Smooth muscle cell (in vitro differentiated cells): Measurements from ENCODE around the gene GPN2. TPM values are rescaled to one million over a fixed set of nuclear protein-coding genes. Genes with fewer than 3 reads are reported as not detected.
"Not testable (repeated sequence)": the region's sequence is repeated elsewhere in the genome, so short reads cannot be mapped to it uniquely, and the experiment has no call there.

Experiments used
- DNase-seq: peaks from one replicate; lab custom pipeline; 2025; ENCODE audit not compliant: unreplicated experiment; lab: John Stamatoyannopoulos, UW
- H2AFZ ChIP-seq: fragments of 200-600 bp; sonication (generic); 2 replicates; pipeline ENCODE4 v1.6.0; 2016; ENCODE audit warnings: antibody characterized with exemption, low read depth, mild to moderate bottlenecking
- H3F3A ChIP-seq: fragments of 200-600 bp; sonication (generic); 2 replicates; pipeline ENCODE4 v1.6.0; 2017; ENCODE audit warnings: antibody characterized with exemption, low read depth
- H3K27ac ChIP-seq: fragments of 200-600 bp; sonication (generic); 2 replicates; pipeline ENCODE4 v1.5.1; 2016; ENCODE audit warnings: low read depth, mild to moderate bottlenecking
- H3K27me3 ChIP-seq: fragments of 200-600 bp; sonication (generic); 2 replicates; pipeline ENCODE4 v1.6.1; 2016; ENCODE audit warnings: low read depth, mild to moderate bottlenecking
- H3K36me3 ChIP-seq: fragments of 200-600 bp; sonication (generic); 2 replicates; pipeline ENCODE4 v1.5.1; 2016; ENCODE audit warnings: low read depth
- H3K4me1 ChIP-seq: fragments of 200-600 bp; sonication (generic); 2 replicates; pipeline ENCODE4 v1.5.1; 2016; ENCODE audit warnings: low read depth
- H3K4me2 ChIP-seq: fragments of 200-600 bp; sonication (generic); 2 replicates; pipeline ENCODE4 v1.6.0; 2016; ENCODE audit warnings: mild to moderate bottlenecking
- H3K4me3 ChIP-seq: fragments of 200-600 bp; sonication (generic); 2 replicates; pipeline ENCODE4 v1.5.1; 2016; ENCODE audit warnings: mild to moderate bottlenecking
- H3K79me2 ChIP-seq: fragments of 200-600 bp; sonication (generic); 2 replicates; pipeline ENCODE4 v1.6.0; 2016; ENCODE audit warnings: low read depth, mild to moderate bottlenecking
- H3K9ac ChIP-seq: fragments of 200-600 bp; sonication (generic); 2 replicates; pipeline ENCODE4 v1.6.0; 2016; ENCODE audit warnings: low read depth
- H3K9me3 ChIP-seq: fragments of 200-600 bp; sonication (generic); replicated peaks from 2 replicates; pipeline ENCODE4 v1.5.1; 2016; ENCODE audit warnings: low read depth
- H4K20me1 ChIP-seq: fragments of 200-600 bp; sonication (generic); 2 replicates; pipeline ENCODE4 v1.6.0; 2016; ENCODE audit warnings: low read depth
- CTCF ChIP-seq: fragments of 200-600 bp; sonication (generic); IDR thresholded peaks from 2 replicates; pipeline ENCODE4 v1.5.1; 2017; ENCODE audit warnings: borderline replicate concordance, mild to moderate bottlenecking, antibody characterized with exemption; ENCODE audit not compliant: insufficient read depth, poor library complexity, severe bottlenecking
- WGBS: methylation state at CpG from one replicate; pipeline ENCODE4 v1.1.7; 2016; ENCODE audit warnings: low lambda C conversion rate; 5-methylcytosine and 5-hydroxymethylcytosine counted together
- polyA plus RNA-seq: library from polyadenylated mRNA; unstranded; fragments of >200 nt; fragmentation: Nextera tagmentation; extraction: Ambion mirVana; gene quantifications from 2 replicates; pipeline ENCODE4 v1.2.1, GENCODE V29; 2016
- total RNA-seq: library from RNA; depleted of rRNA; stranded (reverse); fragments of >200 nt; gene quantifications from 2 replicates; pipeline ENCODE4 v1.2.3, GENCODE V29; 2014

Gene GPN2
- total and polyA plus RNA-seq, 2 experiments from 2014 or later: 13.3 to 36.3 TPM

GRCh38 chr1:26839339-26839722 lies 50.8 kb downstream of the GPN2 start:
- H3K79me2 ChIP-seq: no peaks in the 10 kb centered on the region
- TF ChIP-seq CTCF: no peak
- H4K20me1 ChIP-seq: peaks cover 7% of the 10 kb centered on the region
- no peaks in the 10 kb centered on the region for H3K36me3 ChIP-seq
- no peaks in the 10 kb centered on the region for H3K4me1 ChIP-seq
- H3K9me3 ChIP-seq: no peaks in the 10 kb centered on the region
- H3K4me3 ChIP-seq: no peak overlapping the region
- no peak overlapping the region for H2AFZ ChIP-seq
- no peaks in the 10 kb centered on the region for H3F3A ChIP-seq
- no peak for DNase-seq
- no peak overlapping the region for H3K27ac ChIP-seq
- no peaks in the 10 kb centered on the region for H3K27me3 ChIP-seq
- no peak overlapping the region for H3K4me2 ChIP-seq
- H3K9ac ChIP-seq: no peak overlapping the region
- 100% methylated on average over 1 of the region's 1 CpG for WGBS

GRCh38 chr1:26838474-26839338 lies 51.4 kb downstream of the GPN2 start:
- Histone ChIP-seq H2AFZ (no peak overlapping the region), H3K4me2 (no peak overlapping the region), H3F3A (no peaks in the 10 kb centered on the region), H3K4me3 (no peak overlapping the region), H3K79me2 (no peaks in the 10 kb centered on the region), H3K27me3 (no peaks in the 10 kb centered on the region), H3K36me3 (no peaks in the 10 kb centered on the region), H4K20me1 (peaks cover 7% of the 10 kb centered on the region), H3K9me3 (no peaks in the 10 kb centered on the region), H3K4me1 (no peaks in the 10 kb centered on the region), H3K9ac (no peak overlapping the region), H3K27ac (no peak overlapping the region)
- no peak for DNase-seq
- 80% methylated on average over 8 of the region's 8 CpGs for WGBS
- TF ChIP-seq CTCF: no peak

- not testable (repeated sequence) for H2AFZ ChIP-seq, H3K9me3 ChIP-seq, H3K27me3 ChIP-seq, H3K79me2 ChIP-seq, H3K27ac ChIP-seq, H3K4me2 ChIP-seq, H3F3A ChIP-seq, H3K4me1 ChIP-seq, H4K20me1 ChIP-seq, DNase-seq, H3K4me3 ChIP-seq, H3K36me3 ChIP-seq, H3K9ac ChIP-seq
- WGBS: 87% methylated on average over 5 of the region's 5 CpGs
Observed at GRCh38 chr1:26837665-26838064, 52.4 kb downstream of the GPN2 start.

- no peak for DNase-seq
- H4K20me1 ChIP-seq: peaks cover 44% of the 10 kb centered on the region
- H3F3A ChIP-seq: no peaks in the 10 kb centered on the region
- WGBS: 91% methylated on average over 23 of the region's 23 CpGs
- no peak overlapping the region for H3K4me3 ChIP-seq
- H3K4me2 ChIP-seq: no peak overlapping the region
- no peaks in the 10 kb centered on the region for H3K36me3 ChIP-seq
- no peak overlapping the region for H3K27ac ChIP-seq
- no peak for TF ChIP-seq CTCF
- peaks cover 21% of the 10 kb centered on the region for H3K79me2 ChIP-seq
- H3K9me3 ChIP-seq: no peaks in the 10 kb centered on the region
- no peak overlapping the region for H2AFZ ChIP-seq
- peaks cover 2% of the 10 kb centered on the region for H3K4me1 ChIP-seq
- no peaks in the 10 kb centered on the region for H3K27me3 ChIP-seq
- no peak overlapping the region for H3K9ac ChIP-seq
Observed at GRCh38 chr1:26833432-26834405, 56.4 kb downstream of the GPN2 start.
